Lower lobe of right lung (tissue), 2 donors: ENCODE data around the gene ZNF512. TPM values are rescaled to one million over a fixed set of nuclear protein-coding genes. Genes with fewer than 3 reads are reported as not detected.

Experiments
- ATAC-seq, 2 donors: fragments of 200-7000 bp; cut with Tn5 transposase; one replicate each; pipeline ENCODE4 v1.9.1; 2020 to 2022; ENCODE audit warnings: mild to moderate bottlenecking in 2 of 2, moderate library complexity in 2 of 2
- DNase-seq: peaks from one replicate; pipeline ENCODE4 v3.0.0-alpha.2; 2020
- H3K27ac ChIP-seq: fragments of 200-600 bp; one replicate; pipeline ENCODE4 v1.8.0; 2022
- H3K27me3 ChIP-seq: fragments of 200-600 bp; one replicate; pipeline ENCODE4 v1.8.0; 2022; ENCODE audit warnings: low read depth
- H3K36me3 ChIP-seq: fragments of 200-600 bp; one replicate; pipeline ENCODE4 v1.8.0; 2022; ENCODE audit warnings: mild to moderate bottlenecking
- H3K4me1 ChIP-seq: fragments of 200-600 bp; one replicate; pipeline ENCODE4 v1.8.0; 2022
- H3K4me3 ChIP-seq: fragments of 200-600 bp; one replicate; pipeline ENCODE4 v1.8.0; 2022; ENCODE audit warnings: mild to moderate bottlenecking
- H3K9me3 ChIP-seq: fragments of 200-600 bp; one replicate; pipeline ENCODE4 v1.8.0; 2022
- intact Hi-C: fragments of 100-400 bp; cut with DNase I; formaldehyde crosslinking; loops from one replicate; pipeline ENCODE4 v1.11.0; 2022
- total RNA-seq: library from RNA; stranded (reverse); fragmentation: NEBNext Ultra II Directional; extraction: Animal tissue kit (Norgen Biotek cat#: 25700); gene quantifications from one replicate; pipeline ENCODE4 v1.2.1, GENCODE V29; 2021
- TF ChIP-seq, protein P1 (sequence below): fragments of 200-600 bp; IDR thresholded peaks from one replicate; pipeline ENCODE4 v1.8.0; 2022; ENCODE audit warnings: antibody characterized with exemption, mild to moderate bottlenecking
- donor health status: DM: no; HTN: yes; CAD: no; lungs with severe emphysema.

Gene ZNF512
- total RNA-seq, 1 donor from 2014 or later, result 29.5 TPM

DNA sequence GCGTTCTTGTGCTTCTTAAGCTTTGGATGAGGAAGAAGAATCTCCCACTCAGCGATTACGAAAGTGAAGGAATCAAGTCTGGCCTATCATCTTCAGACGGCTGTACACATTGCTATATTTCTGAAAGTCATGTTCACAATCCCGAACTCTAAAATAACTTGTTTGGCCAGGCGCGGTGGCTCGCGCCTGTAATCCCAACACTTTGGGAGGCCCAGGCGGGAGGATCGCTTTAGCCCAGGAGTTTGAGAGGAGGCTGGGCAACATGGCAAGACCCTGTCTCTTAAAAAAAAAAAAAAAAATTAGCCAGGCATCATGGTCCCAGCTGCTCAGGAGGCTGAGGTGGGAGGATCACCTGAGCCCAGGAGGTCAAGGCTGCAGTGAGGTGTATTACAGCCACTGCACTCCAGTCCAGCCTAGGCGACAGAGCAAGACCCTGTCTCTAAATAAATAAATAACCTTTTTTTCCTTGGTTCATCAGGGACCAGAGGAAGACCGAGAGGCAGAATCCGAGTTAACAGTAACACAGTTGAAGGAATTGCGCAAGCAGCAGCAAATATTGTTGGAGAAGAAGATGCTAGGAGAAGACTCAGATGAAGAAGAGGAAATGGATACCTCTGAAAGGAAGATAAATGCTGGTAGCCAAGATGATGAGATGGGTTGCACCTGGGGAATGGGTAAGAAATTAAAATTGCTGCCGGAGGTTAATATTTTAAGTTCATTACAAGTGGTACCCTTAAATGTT lies 82.0 kb downstream of the ZNF512 start:
- intact Hi-C loops, result no loop called here
- Histone ChIP-seq H3K36me3 (peaks cover 58% of the 10 kb centered on the region), H3K4me3 (peak overlapping the region; percentile 84), H3K27me3 (no peaks in the 10 kb centered on the region), H3K27ac (no peak overlapping the region), H3K9me3 (no peaks in the 10 kb centered on the region), H3K4me1 (peaks cover 32% of the 10 kb centered on the region)
- no peak for DNase-seq
- TF ChIP-seq, protein P1, sequence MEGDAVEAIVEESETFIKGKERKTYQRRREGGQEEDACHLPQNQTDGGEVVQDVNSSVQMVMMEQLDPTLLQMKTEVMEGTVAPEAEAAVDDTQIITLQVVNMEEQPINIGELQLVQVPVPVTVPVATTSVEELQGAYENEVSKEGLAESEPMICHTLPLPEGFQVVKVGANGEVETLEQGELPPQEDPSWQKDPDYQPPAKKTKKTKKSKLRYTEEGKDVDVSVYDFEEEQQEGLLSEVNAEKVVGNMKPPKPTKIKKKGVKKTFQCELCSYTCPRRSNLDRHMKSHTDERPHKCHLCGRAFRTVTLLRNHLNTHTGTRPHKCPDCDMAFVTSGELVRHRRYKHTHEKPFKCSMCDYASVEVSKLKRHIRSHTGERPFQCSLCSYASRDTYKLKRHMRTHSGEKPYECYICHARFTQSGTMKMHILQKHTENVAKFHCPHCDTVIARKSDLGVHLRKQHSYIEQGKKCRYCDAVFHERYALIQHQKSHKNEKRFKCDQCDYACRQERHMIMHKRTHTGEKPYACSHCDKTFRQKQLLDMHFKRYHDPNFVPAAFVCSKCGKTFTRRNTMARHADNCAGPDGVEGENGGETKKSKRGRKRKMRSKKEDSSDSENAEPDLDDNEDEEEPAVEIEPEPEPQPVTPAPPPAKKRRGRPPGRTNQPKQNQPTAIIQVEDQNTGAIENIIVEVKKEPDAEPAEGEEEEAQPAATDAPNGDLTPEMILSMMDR, result no peak
- ATAC-seq, result no peak

DNA sequence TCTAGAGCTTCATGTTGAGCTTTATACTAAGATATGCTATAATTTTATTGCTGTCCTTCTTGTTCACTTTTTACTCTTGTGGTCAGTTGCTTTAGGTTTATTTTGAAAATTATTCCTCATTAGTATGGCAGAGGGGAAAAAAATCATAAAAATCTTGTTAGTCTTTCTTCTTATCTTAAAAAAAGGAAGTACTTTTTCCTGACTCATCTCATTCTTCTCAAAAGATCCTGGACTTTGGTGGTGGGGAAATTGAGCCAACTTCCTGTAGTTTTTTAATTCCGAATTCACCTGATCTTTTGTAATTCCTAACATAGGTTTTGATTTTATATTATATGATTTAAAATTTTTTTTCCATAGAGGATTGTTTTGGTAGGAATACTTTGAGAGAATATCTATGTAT lies 84.6 kb downstream of the ZNF512 start:
- Histone ChIP-seq H3K36me3 (peaks cover 61% of the 10 kb centered on the region), H3K4me3 (no peak overlapping the region), H3K9me3 (no peaks in the 10 kb centered on the region), H3K27ac (no peak overlapping the region), H3K27me3 (no peaks in the 10 kb centered on the region), H3K4me1 (peaks cover 25% of the 10 kb centered on the region)
- ATAC-seq (no peak), DNase-seq (no peak)
- TF ChIP-seq, protein P1, result no peak
- intact Hi-C loops, result no loop called here

DNA sequence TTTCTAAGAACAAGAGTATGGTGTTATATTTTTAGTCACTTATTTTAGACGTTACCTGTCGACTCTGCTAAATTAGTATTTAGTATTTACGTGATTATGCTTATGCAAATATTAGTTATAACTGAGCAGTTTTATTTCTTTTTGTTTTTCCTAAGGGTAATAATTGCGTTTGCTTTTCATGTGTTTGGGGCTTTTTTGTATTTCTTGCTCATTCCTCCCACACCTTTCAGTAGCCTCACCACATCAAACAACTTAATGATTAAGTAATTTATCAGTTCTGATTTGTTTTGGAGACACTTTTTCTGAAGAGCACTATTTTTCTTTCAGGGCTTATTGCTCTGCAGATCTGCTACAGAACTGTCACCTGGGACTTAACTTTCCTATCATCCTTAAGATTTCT lies 88.4 kb downstream of the ZNF512 start:
- Histone ChIP-seq H3K36me3 (peaks cover 91% of the 10 kb centered on the region), H3K27me3 (no peaks in the 10 kb centered on the region), H3K4me3 (no peak overlapping the region), H3K27ac (no peak overlapping the region), H3K4me1 (no peaks in the 10 kb centered on the region), H3K9me3 (no peaks in the 10 kb centered on the region)
- no peak for DNase-seq
- no peak for ATAC-seq
- TF ChIP-seq, protein P1, result no peak
- intact Hi-C loops, result no loop called here

Other genes with a start within 250 kb of the ZNF512 start
- gene GTF3C2, start 226.3 kb upstream of the ZNF512 start, total RNA-seq, result 56.4 TPM
- gene EIF2B4, start 212.7 kb upstream of the ZNF512 start, total RNA-seq, result 32.9 TPM
- gene SNX17, start 212.4 kb upstream of the ZNF512 start, total RNA-seq, result 107 TPM
- 13.9 TPM for gene ZNF513, start 202.3 kb upstream of the ZNF512 start, total RNA-seq
- gene PPM1G, start 173.5 kb upstream of the ZNF512 start, total RNA-seq, result 52.0 TPM
- gene NRBP1, start 154.4 kb upstream of the ZNF512 start, total RNA-seq, result 66.5 TPM
- gene KRTCAP3, start 140.7 kb upstream of the ZNF512 start, total RNA-seq, result 18.8 TPM
- 38.1 TPM for gene IFT172, start 93.3 kb upstream of the ZNF512 start, total RNA-seq
- gene FNDC4, start 87.8 kb upstream of the ZNF512 start, total RNA-seq, result 1.6 TPM
- gene GCKR, start 86.2 kb upstream of the ZNF512 start, total RNA-seq, result 0.44 TPM
- gene CCDC121, start 46.0 kb downstream of the ZNF512 start, total RNA-seq, result 5.9 TPM
- gene GPN1, start 46.0 kb downstream of the ZNF512 start, total RNA-seq, result 21.9 TPM
- gene SUPT7L, start 80.6 kb downstream of the ZNF512 start, total RNA-seq, result 29.6 TPM
- gene SLC4A1AP, start 80.8 kb downstream of the ZNF512 start, total RNA-seq, result 19.6 TPM
- 93.3 TPM for gene MRPL33, start 188.7 kb downstream of the ZNF512 start, total RNA-seq